ENCODE data around the gene TPMT.
"Not testable (repeated sequence)": the region's sequence is repeated elsewhere in the genome, so short reads cannot be mapped to it uniquely, and the experiment has no call there.

The TPMT gene

GRCh38 chr6:18155150-18155863 is 430 bp upstream of the TPMT start, which contains the start of gene KDM1B:
Gene KDM1B (plus strand): TSS chr6:18155422. CDS start chr6:18159896, 4,474 bp downstream.
- H3K9me3 Mint-ChIP-seq: no peaks in the 10 kb centered on the region
- peaks cover 4% of the 10 kb centered on the region for H3K27me3 Mint-ChIP-seq (ENCODE audit: low read depth)
- H3K27ac Mint-ChIP-seq: peak within 1 kb of the TSS; percentile 58 to 97 (median 94)
- no peak for TF ChIP-seq CTCF (IDR thresholded peaks at IDR 0.05; ENCODE audit: unreplicated experiment in 3 of 3)
- H3K4me1 Mint-ChIP-seq: peaks cover 13% of the 10 kb centered on the region
- H3K36me3 Mint-ChIP-seq (ENCODE audit: low read depth): peaks cover 13% of the 10 kb centered on the region
- H3K4me3 Mint-ChIP-seq: peak within 1 kb of the TSS; percentile 97 to 99 (median 98)

- peaks cover 4% of the 10 kb centered on the region for H3K27me3 Mint-ChIP-seq (ENCODE audit: low read depth)
- peaks cover 8% of the 10 kb centered on the region for H3K36me3 Mint-ChIP-seq (ENCODE audit: low read depth)
- H3K4me3 Mint-ChIP-seq: peak overlapping the region; percentile 1 to 99 (median 26)
- no peak for TF ChIP-seq CTCF (IDR thresholded peaks at IDR 0.05; ENCODE audit: unreplicated experiment in 3 of 3)
- H3K9me3 Mint-ChIP-seq: no peaks in the 10 kb centered on the region
- peak overlapping the region in 1 of 3 experiments; percentile 27 for H3K27ac Mint-ChIP-seq
- peaks cover 13% of the 10 kb centered on the region for H3K4me1 Mint-ChIP-seq
Measured at GRCh38 chr6:18153311-18153703, 1.6 kb downstream of the TPMT start.

- Mint-ChIP-seq H3K4me3 (no peak overlapping the region), H3K9me3 (no peaks in the 10 kb centered on the region), H3K27ac (no peak overlapping the region), H3K4me1 (peaks cover 13% of the 10 kb centered on the region), H3K36me3 (ENCODE audit: low read depth) (peaks cover 8% of the 10 kb centered on the region), H3K27me3 (ENCODE audit: low read depth) (peaks cover 4% of the 10 kb centered on the region)
- TF ChIP-seq CTCF (IDR thresholded peaks at IDR 0.05; ENCODE audit: unreplicated experiment in 3 of 3): no peak
Measured at GRCh38 chr6:18151801-18152200, 3.1 kb downstream of the TPMT start.

- not testable (repeated sequence) for H3K27me3 Mint-ChIP-seq (ENCODE audit: low read depth); H3K9me3 Mint-ChIP-seq; H3K27ac Mint-ChIP-seq; H3K36me3 Mint-ChIP-seq (ENCODE audit: low read depth); H3K4me3 Mint-ChIP-seq
- peaks cover 13% of the 10 kb centered on the region for H3K4me1 Mint-ChIP-seq
Measured at GRCh38 chr6:18151391-18151790, 3.5 kb downstream of the TPMT start.

GRCh38 chr6:18148304-18149025 is 6.4 kb downstream of the TPMT start:
- H3K4me3 Mint-ChIP-seq: no peak overlapping the region
- H3K4me1 Mint-ChIP-seq: peaks cover 9% of the 10 kb centered on the region
- H3K27ac Mint-ChIP-seq: no peak overlapping the region
- peaks cover 4% of the 10 kb centered on the region for H3K27me3 Mint-ChIP-seq (ENCODE audit: low read depth)
- H3K9me3 Mint-ChIP-seq: no peaks in the 10 kb centered on the region
- peaks cover 8% of the 10 kb centered on the region for H3K36me3 Mint-ChIP-seq (ENCODE audit: low read depth)
- TF ChIP-seq CTCF (IDR thresholded peaks at IDR 0.05; ENCODE audit: unreplicated experiment in 3 of 3): no peak

GRCh38 chr6:18147616-18148015 is 7.3 kb downstream of the TPMT start:
- Mint-ChIP-seq H3K9me3 (no peaks in the 10 kb centered on the region), H3K36me3 (ENCODE audit: low read depth) (peaks cover 15% of the 10 kb centered on the region), H3K27me3 (ENCODE audit: low read depth) (peaks cover 4% of the 10 kb centered on the region), H3K27ac (peak overlapping the region; percentile 62 to 73 (median 72)), H3K4me1 (peaks cover 6% of the 10 kb centered on the region), H3K4me3 (no peak overlapping the region)
- TF ChIP-seq CTCF (IDR thresholded peaks at IDR 0.05; ENCODE audit: unreplicated experiment in 3 of 3): no peak

Measured in nephron (organoid).